GM12878 (cell line): ENCODE measurements around the gene CYB5B.

Experiments
- ATF7 ChIP-seq: fragments of 450-650 bp; IDR thresholded peaks from 2 replicates; pipeline ENCODE4 v1.6.1; 2016; ENCODE audit warnings: low read depth, mild to moderate bottlenecking
- BRCA1 ChIP-seq: IDR thresholded peaks from 2 replicates; pipeline ENCODE4 v1.6.1; 2011; ENCODE audit warnings: low read depth, low read length, improper control_type of control experiment
- CBX5 ChIP-seq: sonication (generic); IDR thresholded peaks from 2 replicates; pipeline ENCODE4 v1.6.1; 2016; ENCODE audit warnings: low read depth, moderate library complexity, mild to moderate bottlenecking, inconsistent platforms
- EZH2 ChIP-seq: IDR thresholded peaks from 2 replicates; pipeline ENCODE4 v1.6.1; 2012; ENCODE audit warnings: low read depth, mild to moderate bottlenecking, control low read depth, inconsistent platforms, low read length, borderline replicate concordance; ENCODE audit not compliant: control insufficient read depth
- JUND ChIP-seq: IDR thresholded peaks from 2 replicates; pipeline ENCODE4 v1.6.1; 2012; ENCODE audit warnings: low read depth, mild to moderate bottlenecking, low read length, improper control_type of control experiment, moderate library complexity
- MTA3 ChIP-seq: IDR thresholded peaks from 2 replicates; pipeline ENCODE4 v1.6.1; 2012; ENCODE audit warnings: low read length, inconsistent platforms, borderline replicate concordance
- MYC ChIP-seq: IDR thresholded peaks from 2 replicates; pipeline ENCODE4 v1.6.1; 2011; ENCODE audit warnings: mild to moderate bottlenecking, low read length, moderate library complexity, inconsistent platforms; ENCODE audit not compliant: insufficient read depth, insufficient replicate concordance, insufficient read length, severe bottlenecking
- POLR2A ChIP-seq: IDR thresholded peaks from 2 replicates; pipeline ENCODE4 v1.6.1; 2011; ENCODE audit warnings: low read depth, mild to moderate bottlenecking, low read length
- RFX5 ChIP-seq: IDR thresholded peaks from 2 replicates; pipeline ENCODE4 v1.6.1; 2011; ENCODE audit warnings: low read depth, low read length, improper control_type of control experiment
- SMC3 ChIP-seq: IDR thresholded peaks from 2 replicates; pipeline ENCODE4 v1.6.1; 2011; ENCODE audit warnings: low read length, improper control_type of control experiment, borderline replicate concordance
- SP1 ChIP-seq: IDR thresholded peaks from one replicate; pipeline ENCODE4 v1.6.1; 2011; ENCODE audit warnings: low read depth, low read length
- TCF12 ChIP-seq: IDR thresholded peaks from 2 replicates; pipeline ENCODE4 v1.6.1; 2011; ENCODE audit warnings: low read depth, mild to moderate bottlenecking, low read length
- TF ChIP-seq, protein P1 (sequence below), 3 experiments: IDR thresholded peaks in 2 of 3; conservative IDR thresholded peaks in 1 of 3; 2 replicates each; pipeline ENCODE4 v1.5.1; 2011; ENCODE audit warnings: low read depth in 3 of 3, low read length in 3 of 3, mild to moderate bottlenecking in 3 of 3, control low read depth in 2 of 3, moderate library complexity in 2 of 3, inconsistent platforms in 1 of 3, mixed read lengths in 1 of 3; ENCODE audit not compliant: control insufficient read depth in 2 of 3, insufficient read depth in 1 of 3; ENCODE audit errors: extremely low read depth in 1 of 3
- TF ChIP-seq, protein P2 (sequence below): IDR thresholded peaks from 2 replicates; pipeline ENCODE4 v1.6.1; 2012; ENCODE audit warnings: low read depth, low read length, improper control_type of control experiment

DNA sequence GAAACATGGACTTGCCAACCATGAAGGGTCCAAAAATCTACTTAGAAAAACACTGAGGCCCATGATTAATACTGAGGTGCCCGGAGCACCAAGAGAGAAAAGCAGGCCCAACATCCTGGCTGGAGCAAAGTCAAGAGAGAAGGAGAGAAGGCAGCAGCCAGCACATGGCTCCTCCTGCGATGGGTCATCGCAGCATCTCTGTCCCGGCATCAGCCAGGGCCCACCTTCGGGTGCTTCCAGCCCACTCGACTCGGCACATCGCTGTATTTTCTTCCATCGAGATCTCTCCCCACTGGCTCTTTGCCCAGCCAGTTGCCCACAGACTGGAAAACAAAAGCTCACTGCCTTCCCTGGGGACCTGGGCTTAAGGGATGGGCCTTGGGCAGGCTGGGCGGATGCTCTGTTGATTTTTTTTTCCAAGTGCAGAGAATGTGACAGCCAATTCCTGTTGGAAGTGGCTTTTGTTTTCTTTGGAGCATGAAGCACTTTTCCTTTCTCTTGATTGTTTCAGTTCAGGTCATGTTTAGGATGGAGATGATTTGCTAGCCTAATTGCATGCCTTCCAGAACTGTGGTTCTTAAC is 58.1 kb downstream of the CYB5B start:
- no peak for TF ChIP-seq JUND
- no peak for TF ChIP-seq MYC
- TF ChIP-seq ATF7 = no peak
- TF ChIP-seq EZH2 = no peak
- no peak for TF ChIP-seq POLR2A
- no peak for TF ChIP-seq SMC3
- TF ChIP-seq, protein P1, sequence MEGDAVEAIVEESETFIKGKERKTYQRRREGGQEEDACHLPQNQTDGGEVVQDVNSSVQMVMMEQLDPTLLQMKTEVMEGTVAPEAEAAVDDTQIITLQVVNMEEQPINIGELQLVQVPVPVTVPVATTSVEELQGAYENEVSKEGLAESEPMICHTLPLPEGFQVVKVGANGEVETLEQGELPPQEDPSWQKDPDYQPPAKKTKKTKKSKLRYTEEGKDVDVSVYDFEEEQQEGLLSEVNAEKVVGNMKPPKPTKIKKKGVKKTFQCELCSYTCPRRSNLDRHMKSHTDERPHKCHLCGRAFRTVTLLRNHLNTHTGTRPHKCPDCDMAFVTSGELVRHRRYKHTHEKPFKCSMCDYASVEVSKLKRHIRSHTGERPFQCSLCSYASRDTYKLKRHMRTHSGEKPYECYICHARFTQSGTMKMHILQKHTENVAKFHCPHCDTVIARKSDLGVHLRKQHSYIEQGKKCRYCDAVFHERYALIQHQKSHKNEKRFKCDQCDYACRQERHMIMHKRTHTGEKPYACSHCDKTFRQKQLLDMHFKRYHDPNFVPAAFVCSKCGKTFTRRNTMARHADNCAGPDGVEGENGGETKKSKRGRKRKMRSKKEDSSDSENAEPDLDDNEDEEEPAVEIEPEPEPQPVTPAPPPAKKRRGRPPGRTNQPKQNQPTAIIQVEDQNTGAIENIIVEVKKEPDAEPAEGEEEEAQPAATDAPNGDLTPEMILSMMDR (IDR thresholded peaks at IDR 0.05 in 2 of 3, conservative IDR thresholded peaks at IDR 0.05 in 1 of 3; ENCODE audit: control insufficient read depth in 2 of 3, extremely low read depth in 1 of 3, insufficient read depth in 1 of 3, low read depth in 3 of 3, low read length in 3 of 3) = no peak
- TF ChIP-seq TCF12 = no peak
- TF ChIP-seq SP1 = no peak
- no peak for TF ChIP-seq MTA3
- TF ChIP-seq CBX5 = no peak
- TF ChIP-seq, protein P2, sequence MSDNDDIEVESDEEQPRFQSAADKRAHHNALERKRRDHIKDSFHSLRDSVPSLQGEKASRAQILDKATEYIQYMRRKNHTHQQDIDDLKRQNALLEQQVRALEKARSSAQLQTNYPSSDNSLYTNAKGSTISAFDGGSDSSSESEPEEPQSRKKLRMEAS = no peak
- no peak for TF ChIP-seq RFX5
- TF ChIP-seq BRCA1 = no peak
